GM21576 (cell line): Measurements from ENCODE around the gene HIGD1A.
A peak's percentile ranks its signal among the peaks of the same experiment; 100 is the strongest.
"Not testable (repeated sequence)": the region's sequence is repeated elsewhere in the genome, so short reads cannot be mapped to it uniquely, and the experiment has no call there.

Experiments used
- ATAC-seq: cut with Tn5 transposase; IDR thresholded peaks from one replicate; pipeline ENCODE4 v1.9.1; 2021; ENCODE audit warnings: mild to moderate bottlenecking, moderate library complexity; ENCODE audit not compliant: unreplicated experiment

The HIGD1A gene

DNA sequence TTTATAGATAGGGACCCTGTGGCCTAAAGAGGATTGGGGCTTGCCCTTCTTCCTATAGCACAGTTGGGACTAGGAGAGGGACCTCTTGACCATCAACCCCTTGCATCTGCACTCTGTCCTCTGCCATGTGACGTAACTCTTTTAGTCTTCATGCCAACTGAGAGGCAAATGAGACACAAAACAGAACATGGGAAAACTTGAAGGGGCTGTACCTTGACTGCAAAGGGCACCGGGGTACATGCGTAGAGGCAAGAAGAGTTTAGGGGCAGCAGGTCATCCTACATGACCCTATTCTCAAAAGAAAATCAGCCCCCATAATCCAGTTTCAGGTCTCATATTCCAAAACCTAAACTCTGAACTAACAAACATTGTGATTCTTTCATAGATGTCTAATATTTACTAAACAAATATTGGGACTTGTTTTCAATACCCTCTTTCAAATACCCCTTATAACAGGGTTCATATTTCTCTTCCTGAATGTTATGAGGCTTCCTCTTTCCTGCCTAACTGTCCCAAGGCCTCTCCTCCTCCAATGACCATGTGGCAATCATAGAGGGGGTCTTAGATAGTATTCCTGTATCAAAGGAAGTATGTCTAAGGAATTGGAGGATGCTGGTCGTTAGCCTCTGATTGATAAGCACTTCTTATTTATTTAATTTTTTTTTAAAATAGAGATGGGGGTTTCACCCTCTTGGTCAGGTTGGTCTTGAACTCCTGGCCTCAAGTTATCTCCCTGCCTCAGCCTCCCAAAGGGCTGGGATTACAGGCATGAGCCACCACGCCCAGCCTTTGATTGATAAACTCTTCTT lies 25.5 kb upstream of the HIGD1A start:
- no peak for ATAC-seq

DNA sequence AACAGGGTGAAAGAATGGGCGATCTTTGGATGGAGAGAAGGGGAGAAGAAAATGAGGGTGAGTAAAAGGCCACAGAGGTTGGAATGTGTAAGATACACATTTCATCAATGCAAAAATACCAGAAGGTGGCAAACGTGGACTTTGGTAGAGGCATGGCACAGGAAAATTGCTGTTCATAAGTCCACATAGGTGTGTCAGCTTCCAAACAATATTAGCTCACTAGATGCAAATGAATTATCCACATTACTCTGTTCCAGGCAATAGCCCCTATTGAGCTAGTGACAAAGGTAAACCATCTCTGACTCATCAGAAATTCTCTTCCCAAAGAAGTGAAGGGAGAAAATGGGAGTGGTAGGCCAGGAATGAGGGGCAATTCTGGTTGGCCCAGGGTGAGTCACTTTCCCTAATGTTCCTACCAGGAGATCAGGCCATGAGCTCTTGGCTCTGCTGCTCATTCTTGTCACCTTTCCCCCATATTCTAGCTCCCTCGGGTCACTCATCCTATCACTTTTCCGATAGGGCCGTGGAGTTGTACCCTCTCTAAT lies 24.9 kb upstream of the HIGD1A start:
- ATAC-seq = no peak

DNA sequence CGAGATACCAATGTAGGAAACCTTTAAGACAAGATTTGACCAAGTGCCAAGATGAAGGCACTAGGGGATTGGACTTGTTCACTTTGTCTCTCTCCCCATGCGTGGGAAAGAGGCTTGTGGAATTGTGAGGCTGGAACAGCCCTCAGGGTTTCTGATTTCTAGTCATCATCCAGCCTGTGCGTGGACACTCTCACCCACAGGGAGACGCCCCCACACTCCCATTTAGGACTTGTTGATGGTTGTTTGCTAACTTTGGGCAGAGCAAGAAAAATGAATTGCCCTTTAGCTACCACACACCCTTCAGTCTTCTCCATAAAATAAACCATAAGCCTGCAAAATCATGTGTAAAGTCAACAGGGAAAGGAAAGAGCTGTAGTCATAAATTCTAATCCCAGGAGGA lies 23.4 kb upstream of the HIGD1A start:
- no peak for ATAC-seq

DNA sequence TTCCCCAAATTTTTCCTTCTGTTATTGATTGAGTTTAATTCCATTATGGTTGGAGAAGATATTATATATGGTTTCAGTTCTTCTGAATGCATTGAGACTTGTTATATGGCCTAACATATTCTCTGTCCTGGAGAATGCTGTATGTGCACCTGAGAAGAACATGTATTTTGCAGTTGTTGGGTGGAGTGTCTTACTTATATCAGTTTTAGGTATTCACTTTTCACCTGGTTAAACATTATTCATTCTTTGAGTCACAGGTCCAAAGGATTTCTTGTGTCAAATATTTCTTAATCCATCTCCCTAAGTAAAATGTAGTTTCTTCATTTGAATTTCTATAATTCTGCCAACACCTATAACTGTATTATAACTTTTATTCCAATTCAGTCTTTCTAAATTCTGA lies 22.7 kb upstream of the HIGD1A start:
- ATAC-seq = no peak

DNA sequence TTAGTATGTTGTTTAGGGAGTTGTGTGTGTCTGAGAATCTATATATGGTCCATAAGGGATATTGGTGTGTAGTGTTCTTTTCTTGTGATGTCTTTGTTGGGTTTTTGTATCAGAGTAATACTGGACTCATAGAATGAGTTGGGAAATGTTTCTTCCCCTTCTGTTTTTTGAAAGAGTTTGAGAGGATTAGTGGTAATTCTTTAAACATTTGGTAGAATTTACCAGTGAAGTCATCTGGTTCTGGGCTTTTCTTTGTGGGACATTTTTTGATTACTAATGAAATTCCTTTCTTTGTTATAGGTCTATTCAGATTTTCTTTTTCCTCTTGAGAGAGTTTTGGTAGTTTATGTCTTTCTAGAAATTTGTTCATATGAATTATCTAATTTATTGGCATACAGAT lies 21.9 kb upstream of the HIGD1A start:
- ATAC-seq = no peak

DNA sequence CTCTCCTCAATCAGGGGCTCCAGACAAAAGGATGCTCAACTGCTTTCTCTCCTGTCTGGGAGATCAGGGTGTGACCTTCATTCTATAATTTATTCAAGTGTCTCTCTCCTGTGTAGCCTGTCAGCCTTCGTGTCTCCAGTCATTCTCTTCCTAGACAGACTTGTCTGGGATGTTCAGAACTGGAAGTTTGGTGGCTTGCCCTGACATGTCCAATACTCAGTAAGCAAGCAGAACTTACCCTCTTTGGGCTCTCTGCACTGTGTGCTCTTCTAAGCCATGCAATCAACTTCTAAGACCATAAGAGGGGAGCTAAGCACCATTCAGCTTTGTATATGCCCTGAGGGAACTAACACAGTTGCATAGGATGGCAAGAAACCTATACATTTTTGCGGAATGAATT lies 19.1 kb upstream of the HIGD1A start:
- no peak for ATAC-seq

DNA sequence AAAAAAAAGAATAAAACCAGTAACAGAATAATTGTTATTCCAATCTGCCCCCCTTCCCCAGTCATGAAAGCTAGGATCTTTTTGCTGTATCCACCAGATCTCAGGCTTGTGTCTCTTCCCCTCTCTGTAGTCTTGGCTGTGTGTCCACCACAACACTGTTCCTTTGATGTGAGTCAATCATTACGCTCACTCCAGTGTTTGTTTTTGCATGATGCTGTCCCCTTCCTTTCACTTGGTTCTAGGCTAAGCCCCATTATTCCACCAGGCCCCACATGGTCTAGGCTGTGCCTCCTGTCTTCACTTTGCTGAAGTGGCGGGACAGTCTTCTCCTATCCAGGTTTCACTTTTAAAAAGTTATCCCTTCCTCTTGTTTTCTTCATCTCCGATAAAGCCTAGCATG lies 18.5 kb upstream of the HIGD1A start:
- no peak for ATAC-seq

DNA sequence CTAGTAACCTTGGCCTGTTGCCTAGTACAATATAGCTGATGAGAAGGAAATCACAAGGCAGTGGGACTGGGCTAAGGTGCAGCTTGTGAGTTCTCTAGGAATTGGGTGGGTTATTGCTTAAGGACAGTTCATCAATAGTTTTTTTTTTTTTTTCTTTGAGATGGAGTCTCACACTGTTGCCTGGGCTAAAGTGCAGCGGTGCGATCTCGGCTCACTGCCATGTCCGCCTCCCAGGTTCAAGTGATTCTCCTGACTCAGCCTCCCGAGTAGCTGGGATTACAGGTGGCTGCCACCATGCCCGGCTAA lies 16.4 kb upstream of the HIGD1A start:
- ATAC-seq = no peak

DNA sequence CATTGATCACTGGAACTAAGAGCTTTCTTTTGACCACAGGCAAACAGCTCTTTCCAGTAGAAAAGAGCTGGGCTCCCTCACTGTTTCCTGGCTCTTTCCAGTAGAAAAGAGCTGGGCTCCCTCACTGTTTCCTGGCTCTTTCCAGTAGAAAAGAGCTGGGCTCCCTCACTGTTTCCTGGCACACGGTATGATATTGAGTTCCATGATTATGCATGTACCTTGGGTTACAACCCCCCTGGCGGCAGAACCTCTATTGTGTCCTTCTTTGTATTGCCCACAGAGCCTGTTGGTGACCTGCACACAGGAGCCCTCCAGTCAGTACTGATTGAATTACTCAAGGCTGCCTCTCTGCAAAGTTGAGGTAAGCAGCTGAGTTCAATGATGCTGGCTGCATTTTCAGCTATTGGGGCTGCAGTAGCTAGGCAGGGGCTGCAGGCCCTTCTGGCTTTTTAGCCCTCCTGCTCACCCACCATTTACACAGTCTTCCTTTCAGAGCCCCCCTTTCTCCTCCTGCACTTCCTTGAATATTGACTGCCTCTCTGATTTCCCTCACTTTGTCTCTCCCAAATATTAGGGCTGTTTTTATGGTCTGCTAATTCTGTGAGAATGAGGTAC lies 15.2 kb upstream of the HIGD1A start:
- ATAC-seq = no peak

DNA sequence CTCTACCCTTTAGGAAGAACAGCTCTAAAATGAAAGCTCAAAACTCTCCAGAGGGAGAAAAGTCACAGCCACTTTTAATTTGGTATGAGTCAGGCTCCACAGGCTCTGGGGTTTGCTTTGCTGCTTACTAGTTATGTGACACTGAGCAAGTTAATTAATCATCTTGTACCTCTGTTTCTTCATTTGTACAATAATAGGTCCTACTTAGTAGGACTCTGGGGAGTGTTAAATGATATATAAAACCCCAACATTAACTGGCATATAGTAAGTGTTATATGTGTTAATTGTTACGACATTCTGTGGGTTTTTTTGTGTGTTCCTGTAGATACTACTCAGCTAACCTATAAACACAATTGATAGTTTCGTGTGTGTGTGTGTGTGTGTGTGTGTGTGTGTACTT lies 11.5 kb upstream of the HIGD1A start:
- no peak for ATAC-seq

DNA sequence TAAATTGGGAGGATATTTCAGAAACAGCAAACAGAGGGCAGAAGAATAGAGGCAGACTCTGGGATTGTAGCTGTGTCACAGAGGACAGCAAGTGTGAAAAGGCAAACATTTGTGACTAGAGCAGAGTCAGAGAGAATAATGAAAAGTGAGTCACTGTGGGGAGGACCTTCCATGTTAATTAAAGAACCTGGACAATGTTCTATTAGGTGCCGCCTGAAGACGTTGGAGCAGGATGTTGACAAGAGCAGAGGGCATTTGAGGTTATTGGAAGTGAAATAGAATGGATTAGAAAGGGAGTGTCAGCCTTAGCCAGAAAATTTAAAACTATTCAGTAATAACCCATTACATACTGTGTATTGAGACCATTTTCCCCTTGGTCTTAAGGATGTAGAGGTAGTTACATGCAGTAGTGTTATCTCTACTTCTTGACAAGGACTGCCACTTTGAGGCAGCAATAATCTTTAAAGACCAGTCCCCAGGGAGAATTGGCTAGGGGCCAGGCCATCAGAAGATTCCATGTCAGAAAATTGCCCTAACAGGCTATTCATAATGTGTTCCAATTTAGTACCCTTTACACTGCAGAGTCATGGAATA lies 10.7 kb upstream of the HIGD1A start:
- ATAC-seq = no peak

DNA sequence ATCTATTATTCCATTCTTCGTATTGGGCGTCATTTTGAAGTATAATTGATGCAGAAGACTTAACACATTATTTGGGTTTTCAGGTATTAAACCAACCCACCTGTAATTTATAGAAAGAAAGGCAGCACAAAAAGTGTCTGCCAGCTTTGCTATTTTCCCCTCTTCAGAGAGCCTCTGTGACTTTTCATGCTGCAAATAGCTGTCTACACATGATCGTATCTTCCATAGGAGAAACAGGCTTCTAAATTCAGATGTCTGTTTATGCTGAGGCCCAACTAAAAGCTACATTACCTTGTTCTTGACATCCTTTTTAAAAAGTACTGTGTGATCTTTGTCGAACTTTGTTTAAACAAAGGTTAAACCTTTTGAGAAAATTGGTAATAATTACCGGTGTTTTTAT lies 10.0 kb upstream of the HIGD1A start:
- no peak for ATAC-seq

DNA sequence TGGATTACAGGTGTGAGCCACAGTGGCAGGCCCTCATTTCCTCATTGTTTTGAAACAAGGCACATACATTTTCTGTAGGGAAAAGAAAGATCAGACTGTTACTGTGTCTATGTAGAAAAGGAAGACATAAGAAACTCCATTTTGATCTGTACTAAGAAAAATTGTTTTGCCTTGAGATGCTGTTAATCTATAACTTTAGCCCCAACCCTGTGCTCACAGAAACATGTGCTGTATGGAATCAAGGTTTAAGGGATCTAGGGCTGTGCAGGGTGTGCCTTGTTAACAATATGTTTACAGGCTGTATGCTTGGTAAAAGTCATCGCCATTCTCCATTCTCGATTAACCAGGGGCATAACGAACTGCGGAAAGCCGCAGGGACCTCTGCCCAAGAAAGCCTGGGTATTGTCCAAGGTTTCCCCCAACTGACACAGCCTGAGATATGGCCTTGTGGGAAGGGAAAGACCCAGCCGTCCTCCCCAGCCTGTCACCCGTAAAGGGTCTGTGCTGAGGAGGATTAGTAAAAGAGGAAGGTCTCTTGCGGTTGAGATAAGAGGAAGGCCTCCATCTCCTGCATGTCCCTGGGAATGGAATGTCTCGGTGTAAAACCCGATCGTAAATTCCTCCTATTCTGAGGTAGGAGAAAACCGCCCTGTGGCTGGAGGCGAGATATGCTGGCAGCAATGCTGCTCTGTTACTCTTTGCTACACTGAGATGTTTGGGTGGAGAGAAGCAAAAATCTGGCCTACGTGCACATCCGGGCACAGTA lies 7.0 kb upstream of the HIGD1A start:
- not testable (repeated sequence) for ATAC-seq

DNA sequence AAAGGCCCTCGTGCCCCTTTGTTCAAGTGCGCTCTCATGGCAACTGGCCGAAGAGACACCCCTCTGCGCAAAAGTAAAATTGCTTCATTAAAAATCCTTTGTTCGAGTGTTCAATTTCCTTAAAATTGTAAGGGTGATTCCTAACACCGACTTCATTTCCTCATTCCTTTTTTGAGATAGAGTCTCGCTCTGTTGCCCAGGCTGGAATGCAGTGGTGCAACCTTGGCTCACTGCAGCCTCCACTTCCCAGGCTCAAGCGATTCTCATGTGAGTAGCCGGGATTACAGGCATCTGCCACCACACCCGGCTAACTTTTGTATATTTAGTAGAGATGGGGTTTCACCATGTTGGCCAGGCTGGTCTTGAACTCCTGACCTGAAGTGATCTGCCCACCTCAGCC lies 6.4 kb upstream of the HIGD1A start:
- ATAC-seq = not testable (repeated sequence)

DNA sequence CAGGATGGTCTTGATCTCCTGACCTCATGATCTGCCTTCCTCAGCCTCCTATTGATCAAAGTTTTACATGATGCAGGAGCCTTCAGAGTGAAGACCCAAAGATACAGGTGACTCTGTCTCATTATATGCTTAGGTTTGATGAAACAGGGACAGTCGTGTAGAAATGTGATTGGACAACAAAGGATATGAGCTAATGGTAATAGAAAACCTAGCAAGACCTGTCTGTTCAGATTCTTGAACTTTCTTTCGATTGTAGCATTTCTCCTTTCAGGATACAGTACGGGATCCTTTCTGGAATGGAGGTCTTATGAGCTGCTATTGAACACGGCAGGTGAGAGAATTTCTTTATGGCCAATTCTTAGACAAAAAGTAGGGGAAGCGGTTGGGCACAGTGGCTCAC lies 4.9 kb upstream of the HIGD1A start, which contains the start of gene ACKR2:
ACKR2 (plus strand) TSS at position 244 of the 400 bp plus-strand sequence. CDS start 55,058 bp downstream, outside the sequence.
- no peak for ATAC-seq

DNA sequence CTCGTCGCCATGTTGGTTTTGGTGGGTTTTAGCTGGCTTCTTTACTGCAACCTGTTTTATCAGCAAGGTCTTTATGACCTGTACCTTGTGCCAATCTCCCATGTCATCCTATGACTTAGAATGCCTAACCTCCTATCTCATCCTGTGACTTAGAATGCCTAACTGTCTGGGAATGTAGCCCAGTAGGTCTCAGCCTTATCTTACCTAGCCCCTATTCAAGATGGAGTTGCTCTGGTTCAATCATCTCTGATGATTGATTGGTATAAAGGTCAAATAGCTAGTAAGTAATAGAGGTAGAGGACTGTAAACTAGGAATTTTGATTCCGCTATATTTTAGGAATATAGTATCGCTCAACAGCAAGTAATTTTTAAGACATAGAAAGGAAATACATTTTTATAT lies 3.6 kb upstream of the HIGD1A start:
- no peak for ATAC-seq

DNA sequence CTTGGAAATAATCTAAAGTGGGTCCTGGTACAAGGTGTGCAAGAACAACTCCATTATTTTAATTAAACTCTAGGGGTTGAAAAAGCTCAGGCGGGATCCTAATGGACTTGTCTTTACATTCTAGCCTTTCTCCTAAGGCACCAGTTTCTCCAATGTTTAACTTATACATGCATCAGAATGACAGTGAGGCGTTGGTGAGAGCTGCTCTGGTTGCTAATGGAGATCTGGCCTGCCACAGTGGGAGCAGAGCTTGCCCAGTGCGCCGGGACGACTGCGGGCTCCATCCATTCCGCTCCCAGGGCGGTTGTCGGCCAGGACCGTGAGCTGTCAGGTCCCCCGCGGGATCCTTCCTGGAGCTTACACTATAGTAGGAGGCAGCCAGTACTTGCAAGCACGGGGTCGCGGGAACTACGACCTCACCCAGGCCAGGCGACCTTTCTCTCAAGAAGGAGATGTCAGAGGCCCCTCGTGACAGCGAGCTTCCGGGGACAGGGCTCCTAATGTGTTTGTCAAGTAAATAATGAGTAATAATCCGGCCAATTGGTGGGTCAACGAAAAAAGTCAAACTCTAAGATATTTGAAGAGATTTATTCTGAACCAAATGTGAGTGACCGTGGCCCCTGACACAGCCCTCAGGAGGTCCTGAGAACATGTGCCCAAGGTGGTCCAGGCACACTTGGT lies 991 bp upstream of the HIGD1A start:
- ATAC-seq = no peak

DNA sequence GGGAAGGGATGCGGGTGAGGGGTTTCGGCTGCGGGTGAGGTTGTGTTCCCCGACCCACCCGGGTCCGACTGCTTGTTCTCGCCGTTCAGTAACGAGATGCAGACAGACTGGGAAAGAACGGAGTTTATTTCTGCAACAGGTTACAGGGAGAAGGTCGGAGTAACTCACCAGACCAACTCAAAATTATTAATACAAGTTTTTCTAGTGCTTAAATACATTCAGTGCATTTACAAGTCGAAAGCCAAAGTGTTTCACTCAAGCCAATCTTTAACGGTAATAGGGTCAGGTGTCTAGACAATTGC lies 492 bp upstream of the HIGD1A start:
- ATAC-seq = peak; percentile 10

DNA sequence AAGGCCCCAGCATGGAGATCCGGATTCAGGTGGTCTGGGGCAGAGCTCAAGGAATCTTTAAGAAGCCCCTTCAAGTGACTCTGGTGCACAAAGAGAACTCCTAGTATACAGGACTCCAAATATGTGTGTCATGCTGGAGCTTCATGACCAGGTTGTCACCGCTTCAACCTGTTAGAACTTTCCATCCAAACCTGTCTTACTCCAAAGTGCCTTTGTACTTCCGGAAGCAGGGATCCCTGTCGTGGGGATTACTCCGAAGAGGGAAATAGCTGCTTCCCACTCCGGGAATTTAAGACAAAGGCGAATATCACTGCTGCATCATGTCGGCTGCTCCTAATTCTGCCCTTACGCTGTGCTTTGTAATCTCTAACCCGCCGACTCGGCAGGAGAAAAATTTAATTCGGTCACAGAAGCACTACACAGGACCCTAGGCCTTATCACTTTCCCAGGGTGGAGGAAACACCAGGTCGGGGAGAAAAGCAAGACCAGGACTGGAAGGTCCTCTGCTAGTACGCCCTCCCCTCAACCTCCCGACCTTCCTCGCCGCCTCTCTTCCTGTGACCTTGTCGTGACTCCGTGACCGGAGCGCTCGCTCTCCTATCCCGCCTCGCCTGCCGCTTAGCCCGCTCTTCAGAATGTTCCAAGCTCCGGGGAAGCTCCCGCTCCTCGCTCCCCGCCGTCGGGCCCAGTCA lies 730 bp downstream of the HIGD1A start:
- ATAC-seq = peak; percentile 26

DNA sequence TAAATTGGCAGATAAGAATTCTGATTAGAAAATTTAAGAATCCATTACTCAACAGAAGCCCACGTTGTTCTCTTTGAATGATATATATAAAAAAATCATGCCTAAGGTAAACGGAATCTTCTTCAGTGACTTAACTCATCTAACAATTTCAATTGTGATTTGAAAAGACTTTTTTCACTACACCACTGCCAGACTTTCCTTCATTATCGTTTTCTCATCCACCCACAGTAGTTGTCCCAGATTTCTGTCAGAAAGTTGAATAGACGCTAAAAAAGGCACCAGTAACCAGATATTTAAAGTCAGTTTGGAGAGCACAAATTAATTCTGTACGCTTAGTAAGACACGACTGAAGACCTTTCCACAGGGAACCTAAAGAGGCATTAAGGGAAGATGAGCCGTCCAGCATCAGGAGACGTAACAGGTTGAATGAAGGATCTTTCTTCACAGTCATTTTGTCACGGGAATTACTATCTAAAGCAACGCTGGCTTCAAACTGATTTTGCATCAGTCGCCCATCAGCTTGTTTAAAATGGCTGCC lies 1.3 kb downstream of the HIGD1A start:
- no peak for ATAC-seq
